CD14-positive monocyte (primary cell): ENCODE data around the gene SBF2. TPM values are rescaled to one million over a fixed set of nuclear protein-coding genes. Genes with fewer than 3 reads are reported as not detected.

Experiments used
- DNase-seq, 3 donors: peaks; one replicate each; pipeline ENCODE4 v3.0.0-alpha.2; 2011 to 2022
- H2AFZ ChIP-seq: 2 replicates; pipeline ENCODE4 v1.6.0; 2012; ENCODE audit warnings: mild to moderate bottlenecking, low read depth, low read length, inconsistent platforms; ENCODE audit not compliant: insufficient read depth, poor library complexity, severe bottlenecking
- H3K27ac ChIP-seq, 2 donors: 1 replicate in 1 of 2; 2 replicates in 1 of 2; pipeline ENCODE4 v1.5.1; 2012 to 2013; ENCODE audit warnings: low read length in 2 of 2, control low read depth in 1 of 2, inconsistent platforms in 1 of 2, low read depth in 1 of 2, mild to moderate bottlenecking in 1 of 2
- H3K27me3 ChIP-seq, 2 donors: one replicate each; pipeline versions ENCODE4 v1.6.0 to v1.6.1; 2011 to 2013; ENCODE audit warnings: low read length in 2 of 2; ENCODE audit not compliant: control insufficient read depth in 2 of 2, insufficient read depth in 2 of 2
- H3K36me3 ChIP-seq, 2 donors: replicated peaks in 1 of 2; 1 replicate in 1 of 2; 2 replicates in 1 of 2; pipeline versions ENCODE4 v1.5.1 to v1.6.1; 2012 to 2013; ENCODE audit warnings: low read length in 2 of 2, control low read depth in 1 of 2, inconsistent platforms in 1 of 2, mild to moderate bottlenecking in 1 of 2; ENCODE audit not compliant: insufficient read depth in 2 of 2, control insufficient read depth in 1 of 2
- H3K4me1 ChIP-seq, 2 donors: 1 replicate in 1 of 2; 2 replicates in 1 of 2; pipeline versions ENCODE4 v1.5.1 to v1.6.1; 2012 to 2013; ENCODE audit warnings: low read length in 2 of 2, control low read depth in 1 of 2, inconsistent platforms in 1 of 2, mild to moderate bottlenecking in 1 of 2, moderate library complexity in 1 of 2; ENCODE audit not compliant: insufficient read depth in 2 of 2, control insufficient read depth in 1 of 2
- H3K4me2 ChIP-seq: replicated peaks from 2 replicates; pipeline ENCODE3; 2012; ENCODE audit warnings: low read length, moderate library complexity, mild to moderate bottlenecking; ENCODE audit not compliant: poor library complexity, severe bottlenecking; ENCODE audit errors: extremely low read depth
- H3K4me3 ChIP-seq, 3 experiments: fragments of 200-600 bp in 1 of 3; sonication (generic) in 1 of 3; replicated peaks in 1 of 3; 1 replicate in 2 of 3; 2 replicates in 1 of 3; pipeline ENCODE4 v1.5.1; 2011 to 2013; ENCODE audit warnings: low read length in 3 of 3, mild to moderate bottlenecking in 3 of 3, control low read depth in 2 of 3, low read depth in 2 of 3, inconsistent platforms in 1 of 3, moderate library complexity in 1 of 3
- H3K79me2 ChIP-seq: 2 replicates; pipeline ENCODE4 v1.6.0; 2012; ENCODE audit warnings: mild to moderate bottlenecking, control low read depth, inconsistent platforms, low read length, moderate library complexity; ENCODE audit not compliant: insufficient read depth
- H3K9ac ChIP-seq: 2 replicates; pipeline ENCODE4 v1.6.0; 2017; ENCODE audit warnings: low read length, mild to moderate bottlenecking; ENCODE audit not compliant: insufficient read depth, poor library complexity, severe bottlenecking
- H3K9me3 ChIP-seq, 2 donors: replicated peaks in 1 of 2; 1 replicate in 1 of 2; 2 replicates in 1 of 2; pipeline versions ENCODE4 v1.5.1 to v1.6.1; 2012 to 2013; ENCODE audit warnings: low read length in 2 of 2, control low read depth in 1 of 2; ENCODE audit not compliant: control insufficient read depth in 1 of 2, insufficient read depth in 1 of 2
- H4K20me1 ChIP-seq: 2 replicates; pipeline ENCODE4 v1.6.0; 2012; ENCODE audit warnings: mild to moderate bottlenecking, low read length, control low read depth, moderate library complexity; ENCODE audit not compliant: insufficient read depth
- H3K27ac Mint-ChIP-seq, 7 donors: one replicate each; pipeline ENCODE4 v1.8.0; 2020; ENCODE audit warnings: mild to moderate bottlenecking in 7 of 7, mixed read lengths in 7 of 7, moderate library complexity in 6 of 7, inconsistent platforms in 2 of 7
- H3K27me3 Mint-ChIP-seq, 3 donors: one replicate each; pipeline ENCODE4 v1.8.0; 2021 to 2022; ENCODE audit warnings: low read depth in 3 of 3, mild to moderate bottlenecking in 3 of 3, mixed read lengths in 3 of 3, moderate library complexity in 3 of 3, inconsistent platforms in 1 of 3
- H3K36me3 Mint-ChIP-seq, 2 donors: one replicate each; pipeline ENCODE4 v1.8.0; 2020; ENCODE audit warnings: mixed read lengths in 2 of 2, inconsistent platforms in 1 of 2, mild to moderate bottlenecking in 1 of 2
- H3K4me1 Mint-ChIP-seq: one replicate; pipeline ENCODE4 v1.8.0; 2020; ENCODE audit warnings: mild to moderate bottlenecking, mixed read lengths
- H3K4me3 Mint-ChIP-seq, 2 donors: one replicate each; pipeline ENCODE4 v1.8.0; 2020; ENCODE audit warnings: mild to moderate bottlenecking in 2 of 2, mixed read lengths in 2 of 2, moderate library complexity in 1 of 2
- H3K9me3 Mint-ChIP-seq, 7 donors: one replicate each; pipeline ENCODE4 v1.8.0; 2020 to 2022; ENCODE audit warnings: mixed read lengths in 7 of 7, mild to moderate bottlenecking in 6 of 7, moderate library complexity in 6 of 7, inconsistent platforms in 2 of 7
- WGBS: methylation state at CpG from one replicate; pipeline ENCODE4 v1.1.5; 2013; ENCODE audit warnings: missing lambda C conversion rate; ENCODE audit not compliant: insufficient coverage; 5-methylcytosine and 5-hydroxymethylcytosine counted together
- intact Hi-C, 2 donors: fragments of 100-400 bp; cut with micrococcal nuclease; formaldehyde crosslinking; loops; one replicate each; pipeline versions ENCODE4 v1.15.0 to v1.15.1; 2023
- polyA plus RNA-seq, 3 donors: library from polyadenylated mRNA; depleted of rRNA in 1 of 3; unstranded in 2 of 3; stranded (reverse) in 1 of 3; fragments of 300-500 nt in 2 of 3; fragments of >200 nt in 1 of 3; fragmentation: Illumina TruSeq in 2 of 3; gene quantifications; 1 replicate in 2 of 3; 2 replicates in 1 of 3; pipeline ENCODE4 v1.2.3, GENCODE V29; 2012 to 2021
- TF ChIP-seq, protein P1 (sequence below): fragments of 200-600 bp; IDR thresholded peaks from one replicate; pipeline ENCODE4 v1.8.0; 2022; ENCODE audit warnings: antibody characterized with exemption, mild to moderate bottlenecking

The SBF2 gene
- polyA plus RNA-seq, 3 donors, result 8.9 to 30.7 (median 16.4) TPM

DNA sequence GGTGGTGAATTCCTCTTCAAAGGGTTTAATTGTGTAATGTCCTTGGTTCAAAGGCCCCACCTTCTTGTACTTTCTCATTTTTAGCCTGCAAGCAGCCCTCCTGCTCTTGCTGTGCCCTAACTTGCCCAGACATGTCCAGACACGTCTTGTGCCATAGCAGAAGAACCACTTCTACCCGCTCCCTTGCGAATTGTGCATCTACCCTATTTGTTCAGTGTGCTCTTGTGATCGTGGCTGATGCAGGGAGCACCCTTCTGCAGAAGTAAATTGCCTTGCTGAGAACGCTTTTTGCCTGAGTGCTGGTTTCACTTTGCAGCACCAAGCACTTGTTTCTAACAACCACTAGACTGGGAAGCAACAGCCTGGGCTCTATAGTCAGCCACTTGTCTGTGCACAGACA, 249.4 kb downstream of the SBF2 start:
- H3K27ac Mint-ChIP-seq, result no peak overlapping the region
- Histone ChIP-seq H3K4me3 (no peak overlapping the region), H3K27me3 (no peaks in the 10 kb centered on the region), H3K4me1 (peaks cover 21 to 27% of the 10 kb centered on the region in 2 donors), H2AFZ (no peak overlapping the region), H3K9ac (no peak overlapping the region), H3K9me3 (peaks cover 18 to 25% of the 10 kb centered on the region in 2 donors), H4K20me1 (peaks cover 9% of the 10 kb centered on the region), H3K79me2 (no peaks in the 10 kb centered on the region), H3K36me3 (no peaks in the 10 kb centered on the region), H3K4me2 (no peak overlapping the region), H3K27ac (no peak overlapping the region)
- H3K4me3 Mint-ChIP-seq, result no peak overlapping the region
- peaks cover 12 to 18% of the 10 kb centered on the region in 2 donors for H3K36me3 Mint-ChIP-seq
- intact Hi-C loops, result no loop called here
- TF ChIP-seq, protein P1, sequence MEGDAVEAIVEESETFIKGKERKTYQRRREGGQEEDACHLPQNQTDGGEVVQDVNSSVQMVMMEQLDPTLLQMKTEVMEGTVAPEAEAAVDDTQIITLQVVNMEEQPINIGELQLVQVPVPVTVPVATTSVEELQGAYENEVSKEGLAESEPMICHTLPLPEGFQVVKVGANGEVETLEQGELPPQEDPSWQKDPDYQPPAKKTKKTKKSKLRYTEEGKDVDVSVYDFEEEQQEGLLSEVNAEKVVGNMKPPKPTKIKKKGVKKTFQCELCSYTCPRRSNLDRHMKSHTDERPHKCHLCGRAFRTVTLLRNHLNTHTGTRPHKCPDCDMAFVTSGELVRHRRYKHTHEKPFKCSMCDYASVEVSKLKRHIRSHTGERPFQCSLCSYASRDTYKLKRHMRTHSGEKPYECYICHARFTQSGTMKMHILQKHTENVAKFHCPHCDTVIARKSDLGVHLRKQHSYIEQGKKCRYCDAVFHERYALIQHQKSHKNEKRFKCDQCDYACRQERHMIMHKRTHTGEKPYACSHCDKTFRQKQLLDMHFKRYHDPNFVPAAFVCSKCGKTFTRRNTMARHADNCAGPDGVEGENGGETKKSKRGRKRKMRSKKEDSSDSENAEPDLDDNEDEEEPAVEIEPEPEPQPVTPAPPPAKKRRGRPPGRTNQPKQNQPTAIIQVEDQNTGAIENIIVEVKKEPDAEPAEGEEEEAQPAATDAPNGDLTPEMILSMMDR, result no peak
- H3K27me3 Mint-ChIP-seq, result no peaks in the 10 kb centered on the region
- H3K4me1 Mint-ChIP-seq, result peaks cover 35% of the 10 kb centered on the region
- WGBS, result 98% methylated on average over 5 of the region's 5 CpGs
- peaks cover 13 to 27% (median 23%) of the 10 kb centered on the region in 7 donors for H3K9me3 Mint-ChIP-seq
- DNase-seq, result no peak

DNA sequence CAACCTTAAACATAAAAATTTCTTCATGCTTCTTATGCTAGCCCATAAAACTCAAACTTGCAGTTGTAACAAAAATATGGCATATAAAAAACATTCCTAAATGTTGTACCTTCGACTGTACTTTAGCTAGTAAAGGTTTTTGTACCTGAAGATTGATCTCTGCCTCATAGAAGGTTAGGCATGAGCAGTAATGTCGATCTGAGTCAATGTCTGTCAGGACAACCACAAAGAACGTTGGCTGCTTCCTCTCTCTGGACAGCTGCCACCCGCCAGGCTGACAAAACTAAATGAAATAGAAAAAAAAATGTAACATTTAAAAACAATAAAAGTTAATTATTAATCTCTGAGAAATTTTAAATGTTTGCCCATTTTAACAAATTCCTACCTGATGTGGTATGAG, 251.3 kb downstream of the SBF2 start:
- no CpG with 5 or more reads among the region's 4 CpGs for WGBS
- H3K27ac ChIP-seq, result peak overlapping the region in 1 of 2 donors; percentile 61
- no peaks in the 10 kb centered on the region for H3K36me3 ChIP-seq
- TF ChIP-seq, protein P1, result no peak
- no peaks in the 10 kb centered on the region for H3K27me3 ChIP-seq
- DNase-seq, result peak in 2 of 3 donors; percentile 2 to 37
- peaks cover 4% of the 10 kb centered on the region for H4K20me1 ChIP-seq
- peaks cover 15 to 23% of the 10 kb centered on the region in 2 donors for H3K36me3 Mint-ChIP-seq
- peaks cover 18 to 25% of the 10 kb centered on the region in 2 donors for H3K9me3 ChIP-seq
- no peak overlapping the region for H3K4me2 ChIP-seq
- peaks cover 21 to 27% of the 10 kb centered on the region in 2 donors for H3K4me1 ChIP-seq
- peaks cover 13 to 27% (median 21%) of the 10 kb centered on the region in 7 donors for H3K9me3 Mint-ChIP-seq
- no peaks in the 10 kb centered on the region for H3K27me3 Mint-ChIP-seq
- H3K4me3 Mint-ChIP-seq, result peak overlapping the region in 1 of 2 donors; percentile 30
- no peak overlapping the region for H2AFZ ChIP-seq
- H3K9ac ChIP-seq, result no peak overlapping the region
- peak overlapping the region; percentile 30 to 88 (median 77) for H3K27ac Mint-ChIP-seq
- no peak overlapping the region for H3K4me3 ChIP-seq
- H3K79me2 ChIP-seq, result no peaks in the 10 kb centered on the region
- peaks cover 41% of the 10 kb centered on the region for H3K4me1 Mint-ChIP-seq
- intact Hi-C loops, result no loop called here
